ENCODE measurements around the gene PLEKHG4B.
"Not testable (repeated sequence)": the region's sequence is repeated elsewhere in the genome, so short reads cannot be mapped to it uniquely, and the experiment has no call there.

Gene PLEKHG4B

DNA sequence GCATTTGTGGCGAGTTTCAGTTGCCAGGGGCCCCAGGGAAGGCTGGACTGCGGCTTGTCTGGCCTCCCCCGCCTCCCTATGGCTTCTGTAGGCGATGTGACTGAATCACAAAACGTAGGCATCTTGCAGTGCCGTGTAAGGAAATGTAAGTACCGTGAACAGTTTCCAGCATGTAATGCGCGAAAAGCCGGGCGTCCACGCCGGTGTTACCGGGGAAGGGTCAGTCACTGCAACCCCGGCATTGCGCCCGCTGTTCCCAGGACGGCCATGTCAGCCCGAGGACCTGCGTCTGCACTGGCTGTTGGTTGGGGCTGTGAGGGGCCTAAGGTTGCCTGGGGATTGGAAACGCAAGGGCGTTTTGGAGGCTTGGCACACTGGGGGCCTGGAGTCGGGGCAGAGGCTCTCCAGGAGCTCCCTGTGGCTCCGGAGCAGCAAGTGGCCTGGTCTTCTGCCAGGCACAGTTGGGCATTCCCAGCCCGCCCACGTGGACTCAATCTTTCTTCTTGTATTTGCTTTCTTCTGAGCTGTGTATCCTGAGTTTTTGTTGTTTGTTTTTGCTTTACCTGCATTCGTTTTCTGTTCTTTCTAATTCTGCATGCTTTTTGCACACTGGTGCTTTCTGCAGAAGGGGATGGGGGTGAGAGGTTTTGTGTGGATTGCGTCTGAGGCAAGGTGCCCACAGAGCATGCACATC lies 36.9 kb upstream of the PLEKHG4B start:
- Histone ChIP-seq H3K4me3 (ENCODE audit: low read length in 2 of 2) (no peak overlapping the region), H3K9me3 (ENCODE audit: control insufficient read depth in 2 of 2, low read length in 2 of 2) (peaks cover 0 to 4% of the 10 kb centered on the region in 2 donors), H3K27me3 (ENCODE audit: control insufficient read depth in 1 of 2, insufficient read depth in 2 of 2, low read length in 2 of 2) (peaks cover 14 to 29% of the 10 kb centered on the region in 2 donors), H3K36me3 (ENCODE audit: control insufficient read depth in 2 of 2, insufficient read depth in 2 of 2, low read length in 2 of 2) (no peaks in the 10 kb centered on the region), H3K9ac (ENCODE audit: low read length in 2 of 2) (no peak overlapping the region), H3K27ac (ENCODE audit: low read length) (no peak overlapping the region), H3K4me1 (ENCODE audit: control insufficient read depth, insufficient read depth, low read length) (peaks cover 12% of the 10 kb centered on the region)

DNA sequence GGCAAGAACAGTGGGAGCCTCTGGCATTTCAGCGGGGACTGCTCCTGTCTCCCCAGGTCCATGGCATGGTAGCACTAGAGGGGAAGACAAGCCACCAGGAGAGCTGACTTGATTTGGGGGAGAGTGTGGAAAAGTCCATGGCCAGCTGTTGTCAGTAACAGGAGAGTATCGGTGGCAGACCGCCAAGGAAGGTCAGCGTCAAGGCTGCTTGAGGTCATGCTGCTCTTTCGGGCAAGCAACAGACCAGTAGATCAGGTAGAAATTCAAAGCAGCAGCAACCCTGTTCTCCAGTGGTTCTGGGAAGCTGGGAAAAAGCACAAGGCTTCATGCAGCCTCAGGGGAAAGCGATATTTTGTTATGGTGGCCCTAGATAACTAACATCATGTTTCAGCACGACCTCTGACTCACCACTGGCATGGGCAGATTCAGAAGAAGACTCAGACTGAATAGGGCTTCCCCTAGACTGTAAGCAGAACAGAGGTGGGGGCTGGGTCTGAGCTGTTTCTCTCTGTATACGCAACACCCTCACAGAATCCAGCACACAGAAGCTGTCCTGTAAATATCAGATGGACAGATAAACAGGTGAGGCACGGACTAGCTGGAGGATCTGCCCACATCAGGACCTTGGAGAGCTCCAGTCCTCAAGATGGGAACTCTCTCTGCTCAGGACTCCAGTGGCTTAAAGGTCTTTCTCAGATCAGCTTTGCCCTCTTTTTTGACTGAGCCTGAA lies 35.2 kb upstream of the PLEKHG4B start:
- Histone ChIP-seq H3K4me1 (ENCODE audit: control insufficient read depth, insufficient read depth, low read length) (peaks cover 12% of the 10 kb centered on the region), H3K9ac (ENCODE audit: low read length in 2 of 2) (no peak overlapping the region), H3K9me3 (ENCODE audit: control insufficient read depth in 2 of 2, low read length in 2 of 2) (no peaks in the 10 kb centered on the region), H3K4me3 (ENCODE audit: low read length in 2 of 2) (no peak overlapping the region), H3K36me3 (ENCODE audit: control insufficient read depth in 2 of 2, insufficient read depth in 2 of 2, low read length in 2 of 2) (no peaks in the 10 kb centered on the region), H3K27me3 (ENCODE audit: control insufficient read depth in 1 of 2, insufficient read depth in 2 of 2, low read length in 2 of 2) (peaks cover 14 to 26% of the 10 kb centered on the region in 2 donors), H3K27ac (ENCODE audit: low read length) (no peak overlapping the region)

- not testable (repeated sequence) for H3K9me3 ChIP-seq (ENCODE audit: control insufficient read depth in 2 of 2, low read length in 2 of 2); H3K4me1 ChIP-seq (ENCODE audit: control insufficient read depth, insufficient read depth, low read length); H3K4me3 ChIP-seq (ENCODE audit: low read length in 2 of 2); H3K27ac ChIP-seq (ENCODE audit: low read length); H3K27me3 ChIP-seq (ENCODE audit: control insufficient read depth in 1 of 2, insufficient read depth in 2 of 2, low read length in 2 of 2); H3K9ac ChIP-seq (ENCODE audit: low read length in 2 of 2); H3K36me3 ChIP-seq (ENCODE audit: control insufficient read depth in 2 of 2, insufficient read depth in 2 of 2, low read length in 2 of 2)
These were observed 31.7 kb upstream of the PLEKHG4B start for GRCh38 chr5:60250-60649.

DNA sequence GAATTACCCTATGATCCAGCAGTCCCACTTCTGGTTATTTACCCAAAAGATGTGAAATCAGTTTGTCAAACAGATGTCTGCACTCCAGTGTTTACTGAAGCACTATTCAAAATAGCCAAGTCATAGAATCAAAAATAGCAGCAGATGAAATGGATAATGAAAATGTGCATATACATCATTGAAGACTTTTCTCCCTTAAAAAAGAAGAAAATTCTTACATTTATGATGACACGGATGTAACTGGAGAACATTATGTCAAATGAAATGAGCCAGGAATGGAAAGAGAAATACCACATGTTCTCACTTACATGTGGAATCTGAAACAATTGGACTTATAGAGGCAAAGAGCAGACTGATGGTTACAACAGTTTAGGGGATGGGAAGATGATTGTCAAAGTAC lies 21.5 kb upstream of the PLEKHG4B start:
- H3K9ac ChIP-seq (ENCODE audit: low read length in 2 of 2) = no peak overlapping the region
- peaks cover 0 to 2% of the 10 kb centered on the region in 2 donors for H3K27me3 ChIP-seq (ENCODE audit: control insufficient read depth in 1 of 2, insufficient read depth in 2 of 2, low read length in 2 of 2)
- H3K36me3 ChIP-seq (ENCODE audit: control insufficient read depth in 2 of 2, insufficient read depth in 2 of 2, low read length in 2 of 2) = no peaks in the 10 kb centered on the region
- H3K4me3 ChIP-seq (ENCODE audit: low read length in 2 of 2) = no peak overlapping the region
- no peaks in the 10 kb centered on the region for H3K4me1 ChIP-seq (ENCODE audit: control insufficient read depth, insufficient read depth, low read length)
- H3K9me3 ChIP-seq (ENCODE audit: control insufficient read depth in 2 of 2, low read length in 2 of 2) = no peaks in the 10 kb centered on the region
- no peak overlapping the region for H3K27ac ChIP-seq (ENCODE audit: low read length)

- not testable (repeated sequence) for H3K36me3 ChIP-seq (ENCODE audit: control insufficient read depth in 2 of 2, insufficient read depth in 2 of 2, low read length in 2 of 2); H3K27me3 ChIP-seq (ENCODE audit: control insufficient read depth in 1 of 2, insufficient read depth in 2 of 2, low read length in 2 of 2); H3K27ac ChIP-seq (ENCODE audit: low read length); H3K9me3 ChIP-seq (ENCODE audit: control insufficient read depth in 2 of 2, low read length in 2 of 2); H3K4me3 ChIP-seq (ENCODE audit: low read length in 2 of 2); H3K4me1 ChIP-seq (ENCODE audit: control insufficient read depth, insufficient read depth, low read length); H3K9ac ChIP-seq (ENCODE audit: low read length in 2 of 2)
These were observed 19.4 kb upstream of the PLEKHG4B start for GRCh38 chr5:72316-73180.

DNA sequence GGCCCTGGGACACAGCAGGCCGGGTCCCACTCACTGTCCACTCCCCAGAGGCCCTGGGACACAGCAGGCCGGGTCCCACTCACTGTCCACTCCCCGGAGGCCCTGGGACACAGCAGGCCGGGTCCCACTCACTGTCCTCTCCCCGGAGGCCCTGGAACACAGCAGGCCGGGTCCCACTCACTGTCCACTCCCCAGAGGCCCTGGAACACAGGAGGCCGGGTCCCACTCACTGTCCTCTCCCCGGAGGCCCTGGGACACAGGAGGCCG lies 18.9 kb upstream of the PLEKHG4B start:
- not testable (repeated sequence) for H3K9ac ChIP-seq (ENCODE audit: low read length in 2 of 2); H3K27ac ChIP-seq (ENCODE audit: low read length); H3K4me3 ChIP-seq (ENCODE audit: low read length in 2 of 2); H3K9me3 ChIP-seq (ENCODE audit: control insufficient read depth in 2 of 2, low read length in 2 of 2); H3K27me3 ChIP-seq (ENCODE audit: control insufficient read depth in 1 of 2, insufficient read depth in 2 of 2, low read length in 2 of 2); H3K4me1 ChIP-seq (ENCODE audit: control insufficient read depth, insufficient read depth, low read length); H3K36me3 ChIP-seq (ENCODE audit: control insufficient read depth in 2 of 2, insufficient read depth in 2 of 2, low read length in 2 of 2)

DNA sequence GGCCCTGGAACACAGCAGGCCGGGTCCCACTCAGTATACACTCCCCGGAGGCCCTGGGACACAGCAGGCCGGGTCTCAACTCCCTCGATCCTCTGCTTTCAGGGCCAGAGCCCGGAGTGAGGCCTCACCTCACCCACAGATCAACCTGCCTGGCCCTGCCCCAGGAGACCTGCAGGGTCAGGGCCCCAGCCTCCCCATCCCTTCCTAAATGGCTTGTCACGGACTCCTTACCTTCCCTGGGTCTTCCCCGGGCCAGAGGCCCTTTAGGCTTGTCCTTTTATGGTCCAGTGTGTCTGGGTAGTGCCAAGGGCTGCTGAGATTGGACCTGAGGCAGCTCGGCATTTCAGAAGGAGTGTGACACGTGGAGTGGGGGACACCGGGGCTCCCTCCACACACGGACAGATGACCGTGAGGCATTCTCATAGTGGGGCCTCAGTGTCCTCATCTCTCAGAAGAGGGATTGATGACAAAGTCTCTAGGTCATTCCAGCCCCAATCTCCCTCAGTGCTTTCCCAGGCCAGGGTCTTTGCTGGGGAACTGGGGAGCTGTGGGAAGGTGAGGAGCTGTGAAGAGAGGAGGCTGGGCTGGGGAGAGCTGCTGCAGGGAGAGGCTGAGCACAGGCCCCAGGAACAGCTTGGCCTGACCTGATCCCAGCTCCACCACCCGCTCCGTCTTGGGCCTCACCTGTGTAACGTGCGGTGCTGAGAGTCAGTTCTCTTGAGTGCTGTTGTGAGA lies 18.0 kb upstream of the PLEKHG4B start:
- Histone ChIP-seq H3K9ac (ENCODE audit: low read length in 2 of 2) (no peak overlapping the region), H3K36me3 (ENCODE audit: control insufficient read depth in 2 of 2, insufficient read depth in 2 of 2, low read length in 2 of 2) (no peaks in the 10 kb centered on the region), H3K27me3 (ENCODE audit: control insufficient read depth in 1 of 2, insufficient read depth in 2 of 2, low read length in 2 of 2) (no peaks in the 10 kb centered on the region), H3K4me3 (ENCODE audit: low read length in 2 of 2) (no peak overlapping the region), H3K4me1 (ENCODE audit: control insufficient read depth, insufficient read depth, low read length) (no peaks in the 10 kb centered on the region), H3K9me3 (ENCODE audit: control insufficient read depth in 2 of 2, low read length in 2 of 2) (no peaks in the 10 kb centered on the region), H3K27ac (ENCODE audit: low read length) (no peak overlapping the region)

- Histone ChIP-seq H3K9me3 (ENCODE audit: control insufficient read depth in 2 of 2, low read length in 2 of 2) (no peaks in the 10 kb centered on the region), H3K9ac (ENCODE audit: low read length in 2 of 2) (no peak overlapping the region), H3K36me3 (ENCODE audit: control insufficient read depth in 2 of 2, insufficient read depth in 2 of 2, low read length in 2 of 2) (no peaks in the 10 kb centered on the region), H3K27me3 (ENCODE audit: control insufficient read depth in 1 of 2, insufficient read depth in 2 of 2, low read length in 2 of 2) (no peaks in the 10 kb centered on the region), H3K4me1 (ENCODE audit: control insufficient read depth, insufficient read depth, low read length) (no peaks in the 10 kb centered on the region), H3K4me3 (ENCODE audit: low read length in 2 of 2) (no peak overlapping the region), H3K27ac (ENCODE audit: low read length) (no peak overlapping the region)
These were observed 17.4 kb upstream of the PLEKHG4B start for GRCh38 chr5:74503-75109.

GRCh38 chr5:75331-76320 lies 16.3 kb upstream of the PLEKHG4B start:
- no peaks in the 10 kb centered on the region for H3K27me3 ChIP-seq (ENCODE audit: control insufficient read depth in 1 of 2, insufficient read depth in 2 of 2, low read length in 2 of 2)

More at GRCh38 chr5:75331-76320, 16.3 kb upstream of the PLEKHG4B start:
- no peaks in the 10 kb centered on the region for H3K36me3 ChIP-seq (ENCODE audit: control insufficient read depth in 2 of 2, insufficient read depth in 2 of 2, low read length in 2 of 2)
- H3K27ac ChIP-seq (ENCODE audit: low read length) = no peak overlapping the region
- H3K4me1 ChIP-seq (ENCODE audit: control insufficient read depth, insufficient read depth, low read length) = no peaks in the 10 kb centered on the region
- H3K9ac ChIP-seq (ENCODE audit: low read length in 2 of 2) = no peak overlapping the region
- no peak overlapping the region for H3K4me3 ChIP-seq (ENCODE audit: low read length in 2 of 2)
- H3K9me3 ChIP-seq (ENCODE audit: control insufficient read depth in 2 of 2, low read length in 2 of 2) = no peaks in the 10 kb centered on the region
